ENCODE data around the gene HMG20A.

The HMG20A gene

DNA sequence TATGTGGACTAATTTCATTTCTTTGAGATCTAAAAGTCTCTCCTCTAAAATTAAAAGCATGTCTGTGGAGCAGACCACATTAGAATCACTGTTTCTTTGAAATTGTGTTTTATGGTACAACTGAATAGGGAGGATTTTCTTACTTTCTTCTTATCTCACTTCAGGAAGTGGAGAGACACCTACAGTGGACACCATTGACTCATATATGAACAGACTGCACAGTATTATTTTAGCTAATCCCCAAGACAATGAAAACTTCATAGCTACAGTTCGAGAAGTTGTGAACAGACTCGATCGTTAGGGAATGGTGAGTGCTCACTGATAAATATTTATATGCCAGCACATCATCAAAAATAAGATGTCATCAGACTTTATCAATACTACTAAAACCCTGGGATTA is 58.3 kb downstream of the HMG20A start:
- DNase-seq = no peak

DNA sequence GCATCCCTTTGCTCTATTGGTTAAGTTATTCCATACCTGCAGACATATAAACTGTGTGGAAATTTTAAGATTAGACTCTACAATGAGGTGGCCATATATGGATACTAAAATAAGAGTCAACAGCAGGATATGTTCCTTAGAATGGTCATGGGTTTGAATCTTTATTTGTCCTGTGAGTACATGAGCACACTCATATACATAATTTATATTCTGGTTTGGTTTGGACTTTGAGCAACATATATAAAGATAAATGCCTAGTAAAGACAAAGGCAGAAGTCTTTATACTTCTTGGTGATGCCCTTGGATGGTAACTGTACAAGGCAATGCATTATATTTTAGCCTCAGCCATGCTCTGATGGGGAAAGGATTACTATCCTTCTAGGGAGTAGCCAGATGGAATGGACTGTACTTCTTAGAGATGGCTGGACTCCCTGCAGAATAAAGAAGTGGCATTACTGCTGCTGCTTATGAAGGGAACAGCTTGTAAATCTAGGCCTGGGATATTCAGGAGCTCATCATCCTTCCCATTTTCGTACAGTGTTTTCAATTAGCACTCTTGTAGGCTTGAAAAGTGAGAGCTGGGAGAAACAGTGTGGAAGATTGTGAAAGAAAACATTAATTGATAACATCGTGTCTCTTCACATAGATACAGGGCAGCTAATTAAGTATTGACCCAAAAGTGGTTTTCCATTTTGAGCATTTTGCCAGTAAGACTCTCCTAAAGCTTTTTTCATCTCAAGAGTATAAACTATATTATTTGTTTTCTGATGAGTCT is 60.4 kb downstream of the HMG20A start:
- no peak for DNase-seq

DNA sequence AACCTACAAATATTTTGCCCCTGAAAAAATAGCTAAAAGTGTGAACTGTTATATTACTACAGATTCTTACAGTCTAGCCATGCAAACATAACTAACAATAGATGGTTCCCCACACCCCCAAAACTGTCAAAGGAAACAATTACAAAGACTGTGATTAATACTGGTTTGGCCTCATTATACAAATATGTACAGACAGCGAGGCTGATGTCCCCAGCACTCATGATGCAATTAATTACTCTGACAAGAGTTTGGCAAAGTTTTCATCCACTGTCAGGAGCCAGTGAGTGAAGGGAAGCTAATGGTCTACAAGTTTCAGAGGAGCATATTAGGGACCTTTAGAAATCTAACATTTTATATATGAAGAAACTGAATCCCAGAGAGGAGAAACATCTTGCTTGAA is 61.0 kb downstream of the HMG20A start:
- no peak for DNase-seq

DNA sequence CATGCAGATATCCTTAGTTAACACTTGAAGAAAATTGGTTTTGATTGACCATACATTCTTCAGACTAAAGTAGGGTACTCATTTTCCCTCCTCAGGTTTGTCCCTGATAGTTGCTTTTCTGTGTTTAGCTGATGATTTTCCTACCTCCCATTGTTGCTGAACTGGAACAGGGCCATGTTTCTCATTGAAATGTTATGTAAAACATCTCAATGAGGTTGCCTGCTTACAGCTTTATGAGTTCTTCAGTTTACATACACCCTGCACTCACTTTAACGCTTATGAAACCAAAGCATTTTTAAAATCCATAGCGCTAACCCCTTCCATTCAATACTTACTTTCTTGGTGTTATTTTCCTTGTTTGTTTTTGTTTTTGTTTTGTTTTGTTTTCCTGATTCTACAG is 61.9 kb downstream of the HMG20A start:
- DNase-seq = no peak

DNA sequence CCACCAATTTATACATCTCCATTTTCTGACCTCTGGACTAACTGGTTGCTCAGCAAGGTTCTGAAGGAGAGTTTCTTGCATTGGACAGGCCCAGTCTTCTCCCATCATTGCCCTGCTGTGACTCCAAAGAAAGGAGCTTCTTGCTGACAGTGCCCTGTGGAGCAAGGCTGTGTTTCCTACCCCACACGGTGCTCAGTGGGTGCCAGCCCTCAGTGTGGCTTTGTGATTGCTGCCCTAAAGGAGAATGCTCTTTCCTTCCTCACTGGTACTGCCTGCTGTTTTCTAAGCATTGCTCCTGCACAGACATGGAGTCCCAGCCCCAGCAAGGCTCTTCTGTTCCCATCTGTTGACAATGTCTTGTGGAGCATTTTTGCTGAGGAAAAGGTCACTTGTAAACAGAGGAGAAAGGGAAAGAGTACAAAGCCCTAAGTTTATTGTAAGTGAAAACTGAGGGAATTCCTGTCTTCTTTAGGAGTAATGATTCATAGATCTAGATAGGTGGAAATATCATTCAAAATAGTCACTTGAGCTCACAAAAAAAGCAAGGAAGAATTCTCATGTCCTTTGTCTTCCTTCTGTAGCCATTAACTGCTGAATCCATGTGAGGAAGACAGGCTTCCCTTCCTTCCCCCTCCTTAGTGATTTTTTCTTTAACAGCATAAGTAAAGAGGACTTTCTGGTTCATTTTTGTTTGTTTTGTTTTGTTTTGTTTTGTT is 62.9 kb downstream of the HMG20A start:
- DNase-seq = no peak

DNA sequence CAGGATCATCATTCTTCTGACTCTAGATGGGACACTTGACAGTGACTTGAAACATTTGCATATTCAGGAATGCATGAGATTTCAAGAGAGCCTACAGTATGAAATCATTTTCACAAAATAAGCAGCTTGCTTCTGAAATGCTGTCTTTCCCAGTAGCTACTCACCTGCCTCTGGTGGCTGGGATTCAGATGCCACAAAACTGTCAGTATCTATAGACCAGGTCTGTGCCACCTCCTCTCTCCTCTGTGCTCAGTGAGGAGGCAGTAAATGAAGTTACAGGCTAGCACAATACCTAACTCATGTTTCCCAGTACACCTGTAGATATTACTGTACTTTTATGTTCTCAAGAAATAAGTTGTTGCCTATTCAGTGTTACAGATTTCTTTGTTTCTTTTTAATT is 64.3 kb downstream of the HMG20A start:
- DNase-seq = no peak

DNA sequence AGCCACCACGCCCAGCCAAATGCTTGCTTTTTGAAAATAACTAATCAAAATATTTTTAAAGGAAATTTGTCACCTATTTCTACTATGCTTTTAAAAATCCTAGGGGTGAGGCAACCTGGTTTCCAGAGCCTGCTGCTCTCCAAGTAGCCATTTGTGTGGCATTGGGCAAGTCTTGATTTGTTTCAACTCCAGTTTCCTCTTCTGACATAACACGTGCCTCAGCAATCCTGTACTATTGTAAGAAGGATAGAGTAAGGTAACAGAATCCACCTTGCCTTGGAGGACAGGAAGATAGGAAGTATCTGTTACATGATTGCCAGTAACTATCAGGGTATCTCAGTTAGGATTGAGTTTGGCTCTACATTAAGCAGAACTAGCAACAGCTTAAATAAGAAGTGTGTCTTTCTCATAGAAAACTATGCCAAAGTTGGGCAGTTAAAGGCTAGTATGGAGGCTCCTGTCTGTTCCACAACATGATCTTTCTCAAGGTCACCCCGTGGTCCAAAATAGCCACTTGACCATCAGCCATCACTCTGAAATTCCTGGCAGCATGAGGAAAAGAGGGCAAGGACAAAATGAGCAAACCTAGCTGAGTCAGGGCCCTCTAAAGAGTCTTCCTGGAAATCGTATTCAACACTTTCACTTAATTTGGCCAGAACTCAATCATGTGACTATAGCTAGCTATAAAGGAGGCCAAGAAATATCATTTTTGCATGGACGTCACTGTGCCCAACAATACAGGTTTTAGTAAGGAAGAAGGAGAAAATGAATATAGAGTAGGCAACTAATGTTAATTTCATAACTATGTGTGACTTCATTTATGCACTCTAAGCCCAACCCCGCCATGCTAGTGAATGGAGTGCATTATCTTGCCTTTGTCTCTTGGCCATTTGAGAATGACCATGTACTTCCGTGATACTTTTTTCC is 66.1 kb downstream of the HMG20A start:
- no peak for DNase-seq

DNA sequence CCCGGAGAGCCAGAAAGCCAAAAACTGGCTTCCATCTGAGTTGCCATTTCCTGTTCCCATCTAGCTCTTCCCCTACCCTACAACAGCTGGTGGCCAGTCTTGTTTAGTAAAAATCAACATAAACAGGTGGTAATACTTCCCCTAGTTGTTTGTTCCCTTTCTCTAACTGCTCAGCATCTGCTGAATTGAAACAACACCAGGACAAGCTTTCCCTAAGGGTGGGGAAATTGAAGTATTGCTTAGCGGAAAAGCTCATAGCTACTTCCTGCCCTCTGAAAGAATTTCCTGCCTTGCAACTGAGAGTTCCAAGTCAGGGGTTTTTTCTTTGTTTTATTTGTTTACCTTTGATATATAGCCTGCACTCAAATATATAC is 66.8 kb downstream of the HMG20A start:
- DNase-seq = no peak

DNA sequence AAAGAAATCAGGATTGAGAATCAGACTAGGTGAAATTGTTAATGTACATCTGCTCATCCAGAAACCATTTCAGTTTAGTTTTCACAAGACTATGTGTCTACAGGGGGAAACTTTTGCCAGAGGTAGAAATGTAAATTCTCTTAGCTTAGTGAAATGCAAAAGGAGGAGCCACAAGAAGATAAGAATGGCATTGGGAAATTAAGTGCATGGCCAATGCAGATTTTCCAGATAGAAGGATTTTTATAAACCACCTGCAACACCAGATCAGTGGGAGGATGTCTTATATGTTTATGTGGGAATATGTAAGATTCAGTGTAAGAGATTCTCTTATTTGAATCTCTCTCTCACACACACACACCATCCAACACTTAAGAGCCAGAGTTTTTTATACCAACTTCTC is 67.2 kb downstream of the HMG20A start:
- no peak for DNase-seq

DNA sequence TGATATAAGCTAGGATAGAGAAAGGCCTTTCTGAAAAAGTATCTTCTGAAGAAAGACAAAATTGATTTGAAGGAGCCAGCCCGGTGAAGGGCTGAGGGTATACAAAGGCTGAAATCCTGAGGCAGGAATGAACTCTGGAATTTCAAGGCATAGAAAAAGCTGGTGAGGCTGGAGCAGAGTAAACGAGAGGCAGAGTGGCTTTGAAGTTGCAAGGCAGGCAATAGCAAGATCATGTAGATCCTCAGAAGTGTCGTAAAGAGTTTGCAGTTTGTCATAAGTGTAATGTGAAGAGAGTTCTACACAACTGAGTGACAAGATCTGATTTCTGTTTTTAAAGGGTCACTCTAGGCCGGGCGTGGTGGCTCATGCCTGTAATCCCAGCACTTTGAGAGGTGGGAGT is 69.0 kb downstream of the HMG20A start:
- no peak for DNase-seq

DNA sequence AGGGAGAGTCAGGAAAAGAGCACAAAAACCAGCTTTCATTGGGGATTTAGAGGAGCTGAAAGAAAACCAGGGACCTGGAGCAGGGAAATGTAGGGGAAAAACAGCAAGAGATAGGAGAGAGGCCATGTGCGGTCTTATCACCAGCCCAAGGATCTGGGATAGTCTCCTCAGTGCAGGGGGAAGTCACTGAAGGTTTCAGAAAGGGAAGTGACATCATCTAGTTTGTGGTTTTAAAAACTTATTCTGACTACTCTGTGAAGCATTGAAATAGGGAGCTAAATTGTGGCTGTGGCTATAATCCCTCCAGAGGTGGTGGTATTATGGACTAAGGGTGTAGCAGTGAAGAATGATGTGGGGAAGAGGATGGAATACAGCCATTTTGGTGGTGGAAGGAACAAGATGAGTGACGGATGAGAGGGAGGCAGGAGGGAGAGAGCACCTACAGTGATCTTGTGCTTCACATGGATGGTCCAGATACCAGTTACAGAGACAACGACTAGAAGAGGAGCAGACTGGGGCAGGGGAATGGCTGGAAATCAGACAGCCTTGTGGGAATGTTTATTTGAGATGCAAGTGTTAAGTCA is 72.7 kb downstream of the HMG20A start:
- no peak for DNase-seq

DNA sequence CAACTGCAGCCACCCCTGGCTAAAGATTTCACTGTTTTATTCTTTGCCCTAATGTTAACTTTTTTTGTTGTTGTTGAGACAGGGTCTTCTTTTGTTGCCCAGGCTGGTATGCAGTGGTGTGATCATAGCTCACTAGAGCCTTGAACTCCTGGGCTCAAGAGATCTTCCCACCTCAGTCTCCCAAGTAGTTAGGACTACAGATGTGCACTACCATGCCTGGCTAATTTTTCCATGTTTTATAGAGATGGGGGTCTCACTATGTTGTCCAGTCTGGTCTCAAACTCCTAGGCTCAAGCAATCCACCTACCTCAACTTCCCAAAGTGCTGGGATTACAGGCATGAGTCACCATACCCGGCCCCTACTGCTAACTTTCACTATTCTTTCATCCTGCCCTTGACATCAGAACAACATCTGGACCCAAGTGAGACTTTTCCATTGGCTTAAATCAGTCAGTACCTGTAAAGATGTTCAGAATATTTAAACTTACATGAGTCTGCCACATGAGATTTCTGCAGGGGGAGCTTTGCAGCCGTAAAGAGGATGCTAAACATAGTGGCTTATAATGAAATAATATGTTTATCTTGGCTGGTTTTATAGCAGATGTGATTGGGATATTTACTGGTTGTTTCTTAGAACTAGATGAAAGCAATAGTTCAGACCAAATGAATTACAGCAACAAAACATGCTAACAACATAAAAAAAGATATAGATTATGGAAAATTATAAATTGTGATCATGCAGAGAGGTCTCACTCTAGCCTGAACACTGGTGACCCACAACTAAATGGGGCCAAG is 73.6 kb downstream of the HMG20A start:
- DNase-seq = no peak

DNA sequence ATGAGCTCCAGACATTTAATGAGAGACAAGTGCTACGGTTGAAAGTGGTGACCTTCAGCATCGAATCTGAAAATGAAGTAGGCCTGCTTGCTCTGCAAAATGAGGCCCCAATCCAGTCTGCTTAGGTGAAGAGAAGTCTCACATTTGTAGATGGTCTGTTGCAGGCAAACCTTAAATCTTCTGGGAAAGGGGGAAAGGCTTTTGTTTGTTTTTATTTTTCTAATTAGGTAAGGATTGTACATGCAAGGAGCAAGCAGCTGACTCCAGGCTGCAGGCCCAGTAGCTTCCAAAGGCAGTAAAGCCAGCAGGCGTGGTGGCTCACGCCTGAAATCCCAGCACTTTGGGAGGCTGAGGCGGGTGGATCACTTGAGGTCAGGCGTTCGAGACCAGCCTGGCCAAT is 74.3 kb downstream of the HMG20A start:
- no peak for DNase-seq

DNA sequence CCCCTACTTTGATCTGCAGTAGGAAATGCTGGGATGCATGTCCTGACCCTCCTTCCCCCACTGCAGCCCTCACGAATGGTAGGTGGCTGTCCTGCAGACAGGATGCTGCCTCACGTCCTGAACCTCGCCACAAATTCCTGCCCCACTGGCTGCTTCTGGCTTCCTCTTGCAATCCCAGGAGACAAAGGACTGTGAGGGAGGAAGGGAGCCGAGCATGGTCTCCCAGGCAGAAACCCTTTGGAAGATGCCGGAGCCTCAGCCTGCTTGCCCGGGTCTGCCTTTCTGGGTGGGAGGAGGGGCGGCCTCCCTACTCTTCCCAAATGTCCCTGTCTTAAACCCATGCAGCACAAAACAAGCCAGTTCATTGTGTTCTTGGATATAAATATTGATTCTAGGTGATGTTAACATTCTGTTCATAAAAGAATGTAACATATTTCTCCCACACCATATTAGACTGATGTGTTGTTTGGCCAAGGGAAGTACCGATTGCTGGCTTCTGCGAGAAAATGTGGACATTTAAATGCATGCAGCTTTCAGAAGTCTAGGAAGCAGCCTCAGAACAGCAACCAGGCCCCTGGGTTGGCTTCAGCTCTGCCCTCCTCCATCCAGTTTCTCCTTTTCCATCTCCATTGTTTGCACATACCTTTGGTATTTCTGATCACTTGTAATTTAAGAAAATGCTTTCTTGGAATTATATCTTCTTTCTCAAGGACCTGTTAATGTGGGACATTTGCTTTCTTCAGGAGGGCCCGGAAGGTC is 75.3 kb downstream of the HMG20A start:
- no peak for DNase-seq

DNA sequence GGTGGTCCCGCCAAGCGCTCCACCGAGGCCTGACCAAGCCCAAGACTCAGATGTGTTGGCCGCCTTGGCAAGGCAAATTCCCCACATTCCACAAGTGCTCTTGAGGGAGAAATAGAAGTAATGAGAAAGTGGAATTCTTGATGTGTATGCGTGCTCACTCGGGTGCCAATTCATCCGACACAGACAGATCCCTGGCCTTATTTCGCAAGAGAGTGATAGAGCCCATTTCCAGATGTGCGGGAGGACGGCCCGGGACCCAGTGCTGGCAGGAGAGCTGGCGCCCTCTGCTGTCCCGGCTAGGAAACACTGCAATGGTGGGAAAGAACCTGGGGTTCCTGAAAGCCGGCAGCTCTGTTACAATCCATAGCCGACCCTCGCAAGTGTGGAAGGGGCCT is 76.0 kb downstream of the HMG20A start:
- DNase-seq = no peak

DNA sequence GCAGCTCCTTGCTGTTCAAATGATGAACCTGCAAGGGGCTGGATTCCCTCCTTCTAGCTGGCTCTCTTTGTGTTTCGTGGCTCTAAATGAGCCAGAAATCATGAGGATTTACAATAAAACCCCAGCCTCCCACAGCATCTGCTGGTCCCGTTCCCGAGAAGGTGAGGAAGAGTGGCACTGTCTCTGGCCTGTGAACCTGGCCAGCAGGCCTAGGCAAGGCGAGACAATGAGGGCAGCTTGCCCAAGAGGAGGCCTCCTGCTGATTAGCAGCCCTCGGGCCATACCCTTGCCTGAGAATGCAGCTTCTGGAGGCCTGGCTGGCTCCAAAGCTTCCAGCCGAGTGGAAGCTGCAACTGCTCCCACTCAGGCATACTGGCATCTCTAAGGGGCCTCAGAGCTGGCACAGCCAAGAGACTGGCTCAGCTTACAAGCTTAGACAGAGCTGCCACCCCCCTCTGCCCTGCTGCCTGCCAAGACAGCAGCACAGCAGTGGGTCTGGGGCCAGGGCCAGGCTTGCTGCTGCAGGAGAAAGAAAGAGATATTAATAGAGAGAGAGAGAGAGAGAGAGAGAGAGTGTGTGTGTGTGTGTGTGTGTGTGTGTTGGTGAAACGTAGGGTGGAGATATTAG is 76.5 kb downstream of the HMG20A start:
- no peak for DNase-seq

DNA sequence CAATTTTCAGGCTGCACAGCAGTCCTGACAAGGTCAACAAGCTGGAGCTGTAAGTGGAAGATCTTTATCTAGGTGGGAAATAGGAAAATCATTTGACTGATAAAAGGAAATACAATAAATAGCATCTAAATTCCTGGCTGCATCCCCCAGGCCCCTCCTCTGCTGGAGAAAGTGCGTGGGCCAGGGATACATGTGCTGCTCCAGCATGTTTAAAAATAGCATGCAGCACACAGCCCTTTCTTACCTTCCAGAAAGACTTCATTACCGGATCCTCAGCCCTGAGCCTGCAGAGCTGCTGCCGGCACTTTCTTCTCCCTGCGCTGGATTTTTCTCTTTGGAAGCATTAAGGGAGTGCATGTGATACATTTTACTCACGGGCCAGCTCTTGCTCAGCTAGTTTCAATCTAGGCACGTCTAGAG is 77.3 kb downstream of the HMG20A start:
- no peak for DNase-seq

DNA sequence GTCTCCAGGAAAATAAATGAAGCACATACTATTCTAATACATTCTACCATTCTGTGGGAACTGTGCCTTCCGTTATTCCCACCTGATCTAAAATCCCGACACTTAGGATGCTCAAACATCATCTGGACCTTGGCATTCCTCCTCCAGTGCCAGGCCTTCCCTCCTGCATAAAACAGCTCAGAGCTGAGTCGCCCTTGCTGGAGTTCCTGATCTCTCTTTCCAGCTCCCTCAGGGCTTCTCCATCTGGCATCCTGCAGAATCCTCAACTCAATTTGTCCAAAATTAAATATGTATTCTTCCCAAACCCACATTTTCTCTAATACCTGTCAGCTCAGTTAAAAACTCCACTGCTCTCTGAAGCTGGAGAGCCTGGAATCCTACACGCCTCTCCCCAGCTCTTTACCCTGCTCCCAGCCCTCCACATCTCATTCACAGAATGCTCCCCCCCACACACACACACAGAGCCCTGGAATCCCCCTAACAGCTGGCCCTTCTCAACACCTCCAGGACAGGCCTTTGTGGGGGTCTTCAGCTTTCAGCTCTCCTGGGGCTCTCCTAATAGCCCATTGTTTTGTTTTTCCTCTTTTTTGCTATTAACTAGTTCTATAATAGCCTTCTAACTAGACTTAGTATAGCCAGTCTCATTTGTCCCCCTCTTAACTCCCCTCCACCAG is 78.5 kb downstream of the HMG20A start:
- no peak for DNase-seq

DNA sequence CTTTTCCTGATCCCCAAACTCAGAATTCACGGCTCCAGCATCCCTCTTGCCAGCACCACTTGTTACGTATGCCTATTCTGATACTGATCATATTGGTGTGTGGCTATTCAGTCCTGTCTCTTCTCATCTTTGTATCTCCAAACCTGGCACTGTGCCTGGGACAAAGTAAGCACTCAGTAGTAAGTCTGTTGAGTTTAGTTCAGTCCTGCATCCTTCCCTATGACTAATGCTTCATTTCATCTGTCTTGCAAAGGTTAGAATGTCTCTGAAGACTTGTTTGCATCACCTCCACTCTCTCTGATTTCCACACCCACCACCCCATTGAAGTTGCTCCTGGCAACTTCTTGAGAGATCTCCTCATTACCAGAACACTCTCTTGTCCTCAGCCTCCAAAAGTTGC is 80.3 kb downstream of the HMG20A start:
- DNase-seq = no peak

DNA sequence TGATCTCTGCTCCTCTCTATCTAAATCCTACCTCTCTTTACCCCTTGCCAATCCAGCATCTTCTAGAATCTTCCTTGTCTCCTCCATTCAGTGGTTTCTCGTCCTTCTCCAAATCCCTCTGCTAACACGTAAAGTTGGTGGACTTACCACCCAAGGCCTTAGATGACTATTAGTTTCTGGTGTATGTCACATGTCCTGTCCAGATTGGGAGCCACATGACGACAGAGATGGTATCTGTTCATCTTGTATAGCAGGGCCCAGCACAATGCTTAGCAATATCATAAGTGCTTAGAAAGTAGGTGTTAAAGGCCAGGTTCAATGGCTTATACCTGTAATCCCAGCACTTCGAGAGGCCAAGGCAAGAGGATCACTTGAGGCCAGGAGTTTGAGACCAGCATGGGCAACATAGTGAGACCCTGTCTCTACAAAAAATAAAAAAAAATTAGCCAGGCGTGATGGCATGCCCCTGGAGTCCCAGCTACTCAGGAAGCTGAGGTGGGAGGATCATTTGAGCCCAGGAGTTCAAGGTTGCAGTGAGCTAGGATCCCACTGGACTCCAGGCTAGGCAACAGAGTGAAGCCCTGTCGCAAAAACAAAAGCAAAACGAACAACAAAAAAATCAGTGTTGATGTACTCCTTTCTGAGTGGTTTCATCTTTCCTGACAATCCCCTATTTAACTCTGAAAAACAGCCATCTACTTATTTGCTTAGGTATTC is 81.8 kb downstream of the HMG20A start:
- no peak for DNase-seq
